AG09319 (cell line): ENCODE results near the gene RAI1.

Experiments used
- DNase-seq: peaks from one replicate; pipeline ENCODE4 v3.0.0-alpha.2; 2010; ENCODE audit warnings: low read depth; ENCODE audit errors: extremely low read depth
- TF ChIP-seq, protein P1 (sequence below): IDR thresholded peaks from 2 replicates; pipeline ENCODE4 v1.5.1; 2011; ENCODE audit warnings: low read depth, mild to moderate bottlenecking, inconsistent platforms, low read length, moderate library complexity

RAI1 gene

DNA sequence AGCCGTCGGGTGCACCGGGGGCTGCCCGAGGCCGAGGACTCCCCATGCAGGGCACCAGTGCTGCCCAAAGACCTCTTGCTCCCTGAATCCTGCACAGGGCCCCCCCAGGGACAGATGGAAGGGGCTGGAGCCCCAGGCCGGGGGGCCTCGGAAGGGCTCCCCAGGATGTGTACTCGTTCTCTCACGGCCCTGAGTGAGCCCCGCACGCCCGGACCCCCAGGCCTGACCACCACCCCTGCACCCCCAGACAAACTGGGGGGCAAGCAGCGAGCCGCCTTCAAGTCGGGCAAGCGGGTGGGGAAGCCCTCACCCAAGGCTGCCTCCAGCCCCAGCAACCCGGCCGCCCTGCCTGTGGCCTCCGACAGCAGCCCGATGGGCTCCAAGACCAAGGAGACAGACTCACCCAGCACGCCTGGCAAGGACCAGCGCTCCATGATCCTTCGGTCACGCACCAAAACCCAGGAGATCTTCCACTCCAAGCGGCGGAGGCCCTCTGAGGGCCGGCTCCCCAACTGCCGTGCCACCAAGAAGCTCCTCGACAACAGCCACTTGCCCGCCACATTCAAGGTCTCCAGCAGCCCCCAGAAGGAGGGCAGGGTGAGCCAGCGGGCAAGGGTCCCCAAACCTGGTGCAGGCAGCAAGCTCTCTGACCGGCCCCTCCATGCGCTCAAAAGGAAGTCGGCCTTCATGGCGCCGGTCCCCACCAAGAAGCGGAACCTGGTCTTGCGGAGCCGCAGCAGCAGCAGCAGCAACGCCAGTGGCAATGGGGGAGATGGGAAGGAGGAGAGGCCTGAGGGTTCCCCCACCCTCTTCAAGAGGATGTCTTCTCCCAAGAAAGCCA is 114.9 kb downstream of the RAI1 start:
- no peak for DNase-seq

DNA sequence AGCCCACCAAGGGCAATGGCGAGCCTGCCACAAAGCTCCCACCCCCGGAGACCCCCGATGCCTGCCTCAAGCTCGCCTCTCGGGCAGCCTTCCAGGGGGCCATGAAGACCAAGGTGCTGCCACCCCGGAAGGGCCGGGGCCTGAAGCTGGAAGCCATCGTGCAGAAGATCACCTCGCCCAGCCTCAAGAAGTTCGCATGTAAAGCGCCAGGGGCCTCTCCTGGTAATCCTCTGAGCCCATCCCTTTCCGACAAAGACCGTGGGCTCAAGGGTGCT is 115.5 kb downstream of the RAI1 start:
- DNase-seq = no peak
- TF ChIP-seq, protein P1, sequence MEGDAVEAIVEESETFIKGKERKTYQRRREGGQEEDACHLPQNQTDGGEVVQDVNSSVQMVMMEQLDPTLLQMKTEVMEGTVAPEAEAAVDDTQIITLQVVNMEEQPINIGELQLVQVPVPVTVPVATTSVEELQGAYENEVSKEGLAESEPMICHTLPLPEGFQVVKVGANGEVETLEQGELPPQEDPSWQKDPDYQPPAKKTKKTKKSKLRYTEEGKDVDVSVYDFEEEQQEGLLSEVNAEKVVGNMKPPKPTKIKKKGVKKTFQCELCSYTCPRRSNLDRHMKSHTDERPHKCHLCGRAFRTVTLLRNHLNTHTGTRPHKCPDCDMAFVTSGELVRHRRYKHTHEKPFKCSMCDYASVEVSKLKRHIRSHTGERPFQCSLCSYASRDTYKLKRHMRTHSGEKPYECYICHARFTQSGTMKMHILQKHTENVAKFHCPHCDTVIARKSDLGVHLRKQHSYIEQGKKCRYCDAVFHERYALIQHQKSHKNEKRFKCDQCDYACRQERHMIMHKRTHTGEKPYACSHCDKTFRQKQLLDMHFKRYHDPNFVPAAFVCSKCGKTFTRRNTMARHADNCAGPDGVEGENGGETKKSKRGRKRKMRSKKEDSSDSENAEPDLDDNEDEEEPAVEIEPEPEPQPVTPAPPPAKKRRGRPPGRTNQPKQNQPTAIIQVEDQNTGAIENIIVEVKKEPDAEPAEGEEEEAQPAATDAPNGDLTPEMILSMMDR = no peak

More for the DNA sequence above, 114.9 kb downstream of the RAI1 start:
- TF ChIP-seq, protein P1 = no peak

DNA sequence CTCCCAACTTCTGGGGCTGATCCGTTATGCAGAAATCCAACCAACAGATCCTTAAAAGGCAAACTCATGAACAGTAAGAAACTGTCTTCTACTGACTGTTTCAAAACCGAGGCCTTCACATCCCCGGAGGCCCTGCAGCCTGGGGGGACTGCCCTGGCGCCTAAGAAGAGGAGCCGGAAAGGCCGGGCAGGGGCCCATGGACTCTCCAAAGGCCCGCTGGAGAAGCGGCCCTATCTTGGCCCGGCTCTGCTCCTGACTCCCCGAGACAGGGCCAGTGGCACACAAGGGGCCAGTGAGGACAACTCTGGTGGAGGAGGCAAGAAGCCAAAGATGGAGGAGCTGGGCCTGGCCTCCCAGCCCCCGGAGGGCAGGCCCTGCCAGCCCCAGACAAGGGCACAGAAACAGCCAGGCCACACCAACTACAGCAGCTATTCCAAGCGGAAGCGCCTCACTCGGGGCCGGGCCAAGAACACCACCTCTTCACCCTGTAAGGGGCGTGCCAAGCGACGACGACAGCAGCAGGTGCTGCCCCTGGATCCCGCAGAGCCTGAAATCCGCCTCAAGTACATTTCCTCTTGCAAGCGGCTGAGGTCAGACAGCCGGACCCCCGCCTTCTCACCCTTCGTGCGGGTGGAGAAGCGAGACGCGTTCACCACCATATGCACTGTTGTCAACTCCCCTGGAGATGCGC is 116.0 kb downstream of the RAI1 start:
- DNase-seq = no peak
- TF ChIP-seq, protein P1 = no peak

DNA sequence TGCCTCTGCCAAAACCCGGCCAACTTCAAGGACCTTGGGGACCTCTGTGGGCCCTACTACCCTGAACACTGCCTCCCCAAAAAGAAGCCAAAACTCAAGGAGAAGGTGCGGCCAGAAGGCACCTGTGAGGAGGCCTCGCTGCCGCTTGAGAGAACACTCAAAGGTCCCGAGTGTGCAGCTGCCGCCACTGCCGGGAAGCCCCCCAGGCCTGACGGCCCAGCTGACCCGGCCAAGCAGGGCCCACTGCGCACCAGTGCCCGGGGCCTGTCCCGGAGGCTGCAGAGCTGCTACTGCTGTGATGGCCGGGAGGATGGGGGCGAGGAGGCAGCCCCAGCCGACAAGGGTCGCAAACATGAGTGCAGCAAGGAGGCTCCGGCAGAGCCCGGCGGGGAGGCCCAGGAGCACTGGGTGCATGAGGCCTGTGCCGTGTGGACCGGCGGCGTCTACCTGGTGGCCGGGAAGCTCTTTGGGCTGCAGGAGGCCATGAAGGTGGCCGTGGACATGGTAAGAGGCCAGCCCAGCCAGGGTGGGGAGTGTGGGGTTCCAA is 116.8 kb downstream of the RAI1 start:
- TF ChIP-seq, protein P1 = no peak

DNA sequence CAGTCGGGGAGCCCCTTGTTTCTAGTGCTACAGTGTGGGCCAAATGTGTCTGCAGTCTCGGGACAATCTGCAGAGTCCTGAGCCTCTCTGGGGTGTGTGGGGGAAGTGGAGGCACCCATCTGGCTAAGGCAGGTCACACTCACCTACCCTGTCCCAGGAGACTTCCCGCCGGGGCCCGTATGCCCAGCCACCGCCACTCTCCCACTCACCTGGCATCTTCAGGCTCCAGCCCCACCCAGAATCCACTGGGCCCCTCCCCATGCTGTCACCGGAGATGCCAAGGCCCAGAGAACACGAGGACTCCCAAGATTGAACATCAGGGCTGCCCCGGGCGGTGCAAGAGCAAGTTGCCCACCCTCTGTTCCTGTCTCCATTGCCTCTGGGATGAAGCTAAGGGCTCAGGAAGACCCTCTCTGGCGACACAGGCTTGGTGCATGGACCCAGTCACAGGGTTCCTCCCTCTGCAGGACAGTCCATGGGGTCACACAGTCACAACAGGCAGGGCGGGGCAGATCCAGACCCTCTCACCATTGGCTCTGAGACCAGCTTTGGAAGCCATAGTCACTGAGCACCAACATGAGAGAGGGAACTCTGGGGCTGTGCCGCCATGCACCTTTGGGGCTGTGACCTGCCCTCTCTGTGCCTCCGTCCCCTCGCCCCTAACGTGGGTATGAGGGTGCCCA is 117.5 kb downstream of the RAI1 start:
- TF ChIP-seq, protein P1 = no peak
- no peak for DNase-seq

More for the DNA sequence above, 116.8 kb downstream of the RAI1 start:
- DNase-seq = no peak

DNA sequence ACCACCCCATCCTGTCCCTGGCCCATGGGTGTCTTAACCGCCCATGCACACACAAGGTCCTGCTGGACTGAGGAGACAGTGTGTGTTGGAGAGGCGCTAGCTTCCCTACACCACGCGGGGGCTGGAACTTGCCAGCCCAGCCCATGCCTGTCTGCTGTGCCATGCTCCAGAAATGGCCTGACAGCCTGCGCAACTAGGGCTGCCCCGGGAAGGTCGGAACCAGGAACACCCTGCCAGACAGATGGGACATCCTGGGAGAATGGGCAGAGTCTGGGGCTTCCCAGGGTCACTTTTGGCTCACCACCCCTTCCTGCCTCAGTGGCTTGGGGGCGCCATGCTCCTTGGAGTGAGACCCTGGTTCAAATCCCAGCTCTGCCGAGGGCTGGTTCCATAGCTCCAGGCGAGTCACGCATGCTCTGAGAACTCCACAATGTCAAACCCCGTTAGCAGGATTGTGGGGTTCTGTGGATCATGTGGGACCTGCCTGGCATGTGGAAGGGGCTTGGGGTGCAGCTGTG is 119.3 kb downstream of the RAI1 start:
- TF ChIP-seq, protein P1 = no peak
- DNase-seq = no peak
